ENCODE results near the gene DYRK3.

Gene DYRK3

GRCh38 chr1:206651014-206651413 lies 15.7 kb downstream of the DYRK3 start:
- CTCF ChIA-PET: interaction anchor here (4.7 to 25.1 kb wide), 3 partner anchors 7 to 21 kb away, joined by 30 to 380 read pairs (median 77); partner anchors contain the start of gene DYRK3
- no peak for TF ChIP-seq ZBTB21 (tag by site-specific recombination; IDR thresholded peaks at IDR 0.05)
- no peak for TF ChIP-seq BCL11A (tag by site-specific recombination; IDR thresholded peaks at IDR 0.05; ENCODE audit: low read depth)
- TF ChIP-seq ZNF488 (tag by site-specific recombination; IDR thresholded peaks at IDR 0.05): no peak
- TF ChIP-seq KLF9 (tag by site-specific recombination; IDR thresholded peaks at IDR 0.05; ENCODE audit: low read depth): no peak
- no peak for TF ChIP-seq ZNF324 (tag by site-specific recombination; IDR thresholded peaks at IDR 0.05)
- TF ChIP-seq ZNF433 (tag by site-specific recombination; IDR thresholded peaks at IDR 0.05; ENCODE audit: low read depth): no peak
- peak; percentile 69 for TF ChIP-seq PRDM4 (tag by site-specific recombination; IDR thresholded peaks at IDR 0.05)
- Histone ChIP-seq H3K9me3 (ENCODE audit: control insufficient read depth, insufficient read depth, low read depth, low read length) (no peaks in the 10 kb centered on the region), H3K36me3 (ENCODE audit: control insufficient read depth in 2 of 2, insufficient read depth in 1 of 2, low read length in 2 of 2) (peaks cover 0 to 41% of the 10 kb centered on the region in 2 experiments; a peak in 2 of 3 replicates), H3K27ac (ENCODE audit: extremely low read depth, low read depth, low read length) (no peak overlapping the region), H3K4me1 (ENCODE audit: control insufficient read depth, insufficient read depth, low read length) (peaks cover 8% of the 10 kb centered on the region), H3K4me3 (ENCODE audit: low read depth, low read length) (no peak overlapping the region)
- POLR2A ChIA-PET: no interaction called here

GRCh38 chr1:206651958-206652890 lies 16.9 kb downstream of the DYRK3 start:
- POLR2A ChIA-PET: no interaction called here
- CTCF ChIA-PET: interaction anchor here (9.5 to 25.1 kb wide), 2 partner anchors 12 to 22 kb away, joined by 77 to 380 read pairs; partner anchors contain the start of gene DYRK3
- H3K4me3 ChIP-seq (ENCODE audit: low read depth, low read length): no peak overlapping the region
- H3K27ac ChIP-seq (ENCODE audit: extremely low read depth, low read depth, low read length): no peak overlapping the region
- peaks cover 8% of the 10 kb centered on the region for H3K4me1 ChIP-seq (ENCODE audit: control insufficient read depth, insufficient read depth, low read length)
- H3K36me3 ChIP-seq (ENCODE audit: control insufficient read depth in 2 of 2, insufficient read depth in 1 of 2, low read length in 2 of 2): peaks cover 0 to 36% of the 10 kb centered on the region in 2 experiments; a peak in 1 of 3 replicates
- no peak for TF ChIP-seq ZNF560 (tag by site-specific recombination; IDR thresholded peaks at IDR 0.05; ENCODE audit: borderline replicate concordance)
- TF ChIP-seq MZF1 (tag by site-specific recombination; IDR thresholded peaks at IDR 0.05; ENCODE audit: borderline replicate concordance): peak; percentile 55; the same call in 1 of the 2 replicates
- TF ChIP-seq ZNF280D (tag by site-specific recombination; IDR thresholded peaks at IDR 0.05): no peak
- no peak for TF ChIP-seq ZFP37 (tag by site-specific recombination; IDR thresholded peaks at IDR 0.05)
- peak; percentile 51; the same call in 1 of the 2 replicates for TF ChIP-seq OSR2 (tag by site-specific recombination; IDR thresholded peaks at IDR 0.05)
- TF ChIP-seq ZSCAN5A (tag by site-specific recombination; IDR thresholded peaks at IDR 0.05): no peak
- TF ChIP-seq ZBTB17 (tag by site-specific recombination; IDR thresholded peaks at IDR 0.05): peak; percentile 37; the same call in 1 of the 2 replicates
- TF ChIP-seq ZBTB48 (tag by site-specific recombination; IDR thresholded peaks at IDR 0.05): peak; percentile 61; the same call in 1 of the 2 replicates
- no peak for TF ChIP-seq ZNF155 (tag by site-specific recombination; IDR thresholded peaks at IDR 0.05)
- H3K9me3 ChIP-seq (ENCODE audit: control insufficient read depth, insufficient read depth, low read depth, low read length): no peaks in the 10 kb centered on the region
